Body of pancreas (tissue), 4 donors: ENCODE data around the gene FKBP15.
A peak's percentile ranks its signal among the peaks of the same experiment; 100 is the strongest.

Experiments used
- POLR2A ChIP-seq, 3 donors: fragments of 450-650 bp; IDR thresholded peaks; one replicate each; pipeline ENCODE4 v1.6.1; 2016; ENCODE audit warnings: antibody characterized with exemption in 3 of 3, mild to moderate bottlenecking in 2 of 3
- TF ChIP-seq, protein P1 (sequence below), 7 experiments: fragments of 450-650 bp in 4 of 7; fragments of 200-600 bp in 3 of 7; sonication (generic) in 3 of 7; IDR thresholded peaks; one replicate each; pipeline ENCODE4 v1.5.1; 2016 to 2019; ENCODE audit warnings: antibody characterized with exemption in 7 of 7

DNA sequence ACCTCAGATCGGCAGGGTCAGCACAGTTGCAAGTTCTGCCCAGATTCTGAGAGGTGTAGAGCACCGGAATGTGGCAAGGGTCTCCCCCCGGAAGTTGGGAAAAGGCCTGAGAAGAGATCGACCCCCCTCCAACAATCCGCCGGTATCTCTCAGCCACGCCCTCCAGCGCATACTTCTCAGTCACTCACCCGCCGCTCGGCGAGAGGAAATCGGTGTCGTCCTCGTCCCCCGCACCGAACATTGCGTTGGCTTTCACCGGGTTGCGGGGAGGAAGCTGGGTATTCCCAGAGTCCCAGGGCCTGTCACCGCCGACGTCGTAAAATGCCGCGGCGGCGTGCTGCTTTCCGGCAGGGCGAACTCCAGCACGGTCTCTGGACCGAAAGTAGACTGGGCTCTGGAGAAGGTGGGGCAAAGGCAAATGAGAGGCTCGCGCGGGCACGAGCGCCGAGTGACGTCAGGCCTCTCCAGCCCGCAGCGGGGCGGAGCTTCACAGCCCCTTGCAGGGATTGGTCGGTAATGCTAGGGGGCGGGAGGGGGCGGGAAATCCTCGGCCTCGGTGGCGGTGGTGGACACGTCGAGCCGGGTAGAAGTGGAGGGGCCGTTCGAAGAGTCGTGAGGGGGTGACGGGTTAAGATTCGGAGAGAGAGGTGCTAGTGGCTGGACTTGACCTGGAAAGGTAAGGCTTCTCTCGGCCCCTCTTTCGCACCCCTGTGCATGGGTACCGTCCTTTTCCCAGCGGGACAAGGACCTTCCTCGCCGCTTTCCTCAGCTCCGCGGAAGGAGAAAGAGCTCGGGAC is at the start of gene FKBP15, which contains the start of gene SLC31A1:
- TF ChIP-seq, protein P1, sequence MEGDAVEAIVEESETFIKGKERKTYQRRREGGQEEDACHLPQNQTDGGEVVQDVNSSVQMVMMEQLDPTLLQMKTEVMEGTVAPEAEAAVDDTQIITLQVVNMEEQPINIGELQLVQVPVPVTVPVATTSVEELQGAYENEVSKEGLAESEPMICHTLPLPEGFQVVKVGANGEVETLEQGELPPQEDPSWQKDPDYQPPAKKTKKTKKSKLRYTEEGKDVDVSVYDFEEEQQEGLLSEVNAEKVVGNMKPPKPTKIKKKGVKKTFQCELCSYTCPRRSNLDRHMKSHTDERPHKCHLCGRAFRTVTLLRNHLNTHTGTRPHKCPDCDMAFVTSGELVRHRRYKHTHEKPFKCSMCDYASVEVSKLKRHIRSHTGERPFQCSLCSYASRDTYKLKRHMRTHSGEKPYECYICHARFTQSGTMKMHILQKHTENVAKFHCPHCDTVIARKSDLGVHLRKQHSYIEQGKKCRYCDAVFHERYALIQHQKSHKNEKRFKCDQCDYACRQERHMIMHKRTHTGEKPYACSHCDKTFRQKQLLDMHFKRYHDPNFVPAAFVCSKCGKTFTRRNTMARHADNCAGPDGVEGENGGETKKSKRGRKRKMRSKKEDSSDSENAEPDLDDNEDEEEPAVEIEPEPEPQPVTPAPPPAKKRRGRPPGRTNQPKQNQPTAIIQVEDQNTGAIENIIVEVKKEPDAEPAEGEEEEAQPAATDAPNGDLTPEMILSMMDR (IDR thresholded peaks at IDR 0.05): no peak
- TF ChIP-seq POLR2A (IDR thresholded peaks at IDR 0.05): peak; percentile 66 to 88 (median 84)
